Pons (tissue), 1 donor: ENCODE measurements around the gene STK39.
"Not testable (repeated sequence)": the region's sequence is repeated elsewhere in the genome, so short reads cannot be mapped to it uniquely, and the experiment has no call there.

Experiments used
- DNase-seq: peaks from one replicate; pipeline ENCODE4 v3.0.0-alpha.2; 2016; ENCODE audit warnings: low spot score

Gene STK39

DNA sequence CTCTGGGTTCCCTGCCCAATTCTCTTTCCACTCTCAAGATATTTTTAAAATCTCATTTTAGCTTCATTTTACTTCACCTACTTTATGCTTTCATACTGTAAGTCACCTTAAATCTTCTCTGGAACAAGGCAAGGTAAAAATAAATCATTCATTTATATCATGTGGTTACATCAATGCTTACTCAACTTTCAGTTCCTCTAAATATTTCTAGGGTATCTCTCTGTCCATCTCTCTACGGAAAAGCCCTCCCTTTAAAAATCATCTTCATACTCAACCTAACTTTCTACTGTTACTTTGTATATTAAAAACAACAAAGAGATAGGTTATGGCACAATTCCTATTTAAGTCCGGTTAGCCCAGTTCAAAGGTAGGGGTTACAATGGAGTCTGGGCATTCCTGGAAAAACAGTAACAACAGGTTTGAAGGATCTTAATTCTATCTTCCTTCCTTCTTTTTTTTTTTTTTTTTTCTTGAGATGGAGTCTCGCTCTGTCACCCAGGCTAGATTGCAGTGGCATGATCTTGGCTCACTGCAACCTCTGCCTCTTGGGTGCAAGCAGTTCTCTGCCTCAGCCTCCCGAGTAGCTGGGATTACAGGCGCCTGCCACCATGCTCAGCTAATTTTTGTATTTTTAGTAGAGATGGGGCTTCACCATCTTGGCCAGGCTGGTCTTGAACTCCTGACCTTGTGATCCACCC, 205.1 kb downstream of the STK39 start:
- DNase-seq, result not testable (repeated sequence)

DNA sequence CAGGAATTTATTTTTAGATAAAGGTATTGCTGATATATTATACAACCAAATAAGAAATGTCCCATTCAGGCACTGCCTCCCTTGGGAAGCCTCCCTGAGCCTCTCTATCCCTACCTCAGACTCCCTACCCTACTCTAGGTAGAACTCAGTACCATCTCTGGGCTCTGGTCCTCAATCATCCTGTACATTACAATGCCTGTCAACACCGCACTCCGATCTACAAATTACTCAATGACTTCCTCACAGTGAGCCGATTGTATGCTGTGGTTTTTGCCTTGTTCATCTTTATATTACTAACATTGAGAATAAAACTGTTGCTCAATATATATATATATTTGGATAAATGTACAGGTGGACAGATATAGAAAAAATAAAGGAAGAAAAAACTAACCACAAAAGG, 207.5 kb downstream of the STK39 start:
- DNase-seq, result no peak

DNA sequence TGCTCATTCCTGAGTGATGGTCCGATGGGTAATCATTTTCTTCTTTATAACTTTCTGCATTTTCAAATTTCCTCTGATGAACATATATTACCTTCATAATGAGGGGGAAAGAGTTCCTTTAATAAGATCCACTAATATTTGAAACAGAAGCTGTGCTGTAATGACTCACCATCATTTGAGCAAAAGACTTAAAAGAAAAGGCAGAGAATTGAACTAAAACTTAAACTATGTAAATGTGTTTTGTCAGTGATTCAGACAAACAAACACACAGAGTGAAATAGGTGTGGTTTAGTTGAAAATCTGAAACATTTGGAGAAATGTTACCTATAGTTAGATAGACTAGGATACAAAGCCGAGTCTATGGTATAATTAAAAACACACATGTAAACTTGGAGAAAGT, 209.6 kb downstream of the STK39 start:
- no peak for DNase-seq

DNA sequence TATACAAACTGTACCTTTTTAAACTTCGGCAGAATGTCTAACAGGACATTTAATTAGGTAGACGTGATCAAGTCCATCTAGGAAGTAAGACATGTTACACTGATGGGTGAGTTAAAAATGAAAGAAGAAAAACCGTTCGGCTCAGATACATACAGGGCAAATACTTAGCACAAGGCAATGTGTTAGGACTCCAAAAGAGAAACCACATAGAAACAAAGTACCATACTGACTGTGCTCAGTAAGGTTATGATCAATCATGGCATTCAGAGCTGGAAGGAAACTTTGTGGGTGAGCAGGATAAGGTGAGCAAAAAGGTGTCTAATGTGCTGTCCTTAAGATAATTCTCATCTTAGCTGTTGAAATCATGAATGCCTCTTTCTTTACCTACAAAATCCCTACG, 211.9 kb downstream of the STK39 start:
- DNase-seq, result no peak

DNA sequence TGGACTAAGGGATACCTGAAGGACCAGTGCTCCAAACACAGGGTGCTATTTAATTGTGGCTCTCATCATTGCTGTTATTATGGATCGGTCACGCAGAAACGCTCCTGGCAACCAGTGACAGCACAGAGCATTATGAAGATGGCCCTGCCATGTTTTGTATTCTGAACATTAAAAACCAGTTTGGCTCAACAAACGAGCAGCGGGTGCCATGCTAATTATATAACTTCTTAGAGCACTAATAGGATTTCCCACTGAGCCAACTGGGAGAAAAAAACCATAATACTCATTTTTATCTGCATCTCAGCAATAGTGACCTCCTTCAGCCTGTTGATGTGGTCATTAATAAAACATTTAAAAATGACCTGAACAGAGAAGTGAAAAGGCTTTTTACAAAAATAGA, 212.8 kb downstream of the STK39 start:
- no peak for DNase-seq

DNA sequence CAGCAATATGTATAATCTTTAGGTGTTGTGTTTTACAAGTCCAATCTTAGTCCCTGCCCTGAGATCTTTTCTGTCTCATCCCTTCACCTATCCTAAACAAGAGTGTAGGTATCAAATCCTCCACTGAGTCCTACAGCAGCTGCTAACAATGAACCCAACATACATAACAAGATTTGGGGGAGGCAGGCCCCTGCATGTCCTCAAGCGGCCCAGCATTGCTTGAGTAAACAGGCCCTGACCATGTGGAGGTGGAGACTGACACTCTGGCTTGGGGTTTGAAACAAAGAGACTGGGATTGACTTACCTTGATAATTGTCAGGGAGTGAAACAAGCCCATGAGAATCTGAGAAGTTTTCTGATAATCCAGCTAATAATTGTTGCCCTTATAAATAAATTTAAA, 213.4 kb downstream of the STK39 start:
- DNase-seq, result no peak

DNA sequence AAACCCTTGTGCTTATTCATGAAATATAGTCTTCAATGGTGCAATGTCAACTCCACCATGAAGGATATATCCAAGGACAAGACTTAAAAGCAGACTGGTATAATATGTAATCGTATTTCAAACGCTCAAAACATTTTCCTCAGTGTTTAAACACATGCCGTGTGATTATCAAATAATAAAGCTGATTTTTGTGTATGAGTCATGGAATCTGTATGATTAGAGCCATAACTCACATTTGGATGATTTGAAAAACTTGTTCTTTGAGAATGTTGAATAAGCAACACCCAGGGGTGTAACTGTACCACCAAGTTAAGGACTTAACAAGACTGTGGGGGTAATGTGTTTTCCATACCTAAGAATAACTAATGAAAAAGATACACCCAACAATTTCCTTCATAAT, 215.3 kb downstream of the STK39 start:
- DNase-seq, result no peak

DNA sequence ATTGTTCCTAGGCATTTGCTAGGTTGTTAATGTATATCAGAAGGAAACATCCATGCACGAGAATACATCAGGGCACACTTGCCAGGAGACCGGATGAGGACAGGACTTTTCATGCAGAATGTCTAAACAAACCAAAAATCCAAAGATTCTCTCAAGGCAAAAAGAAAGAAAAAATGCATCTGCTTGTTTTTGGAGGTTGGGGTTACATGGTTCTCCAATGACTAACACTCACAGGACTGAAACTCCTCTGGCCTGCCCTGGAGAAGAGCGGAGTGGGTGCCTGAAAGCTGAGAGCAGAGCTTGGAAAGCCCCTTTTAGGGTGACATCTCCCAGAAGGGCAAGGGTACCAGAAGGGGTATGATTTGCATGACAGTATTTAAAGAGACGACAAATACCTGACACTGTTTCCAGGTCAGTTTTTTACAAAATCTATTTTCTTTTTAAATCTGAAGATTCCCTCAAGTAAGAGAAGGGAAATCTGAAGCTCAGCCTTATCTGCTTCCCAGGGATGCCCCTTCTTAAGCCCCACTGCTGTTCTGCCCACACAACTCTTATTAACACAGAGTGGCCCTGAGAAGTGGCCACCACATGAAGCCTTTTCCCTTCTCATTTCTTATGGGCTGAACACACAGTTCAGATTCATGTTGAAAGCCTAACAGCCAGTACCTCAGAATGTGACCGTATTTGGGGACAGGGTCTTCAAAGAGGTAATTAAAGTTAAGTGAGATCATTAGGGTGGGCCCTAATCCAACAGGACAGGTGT, 216.4 kb downstream of the STK39 start:
- DNase-seq, result no peak

DNA sequence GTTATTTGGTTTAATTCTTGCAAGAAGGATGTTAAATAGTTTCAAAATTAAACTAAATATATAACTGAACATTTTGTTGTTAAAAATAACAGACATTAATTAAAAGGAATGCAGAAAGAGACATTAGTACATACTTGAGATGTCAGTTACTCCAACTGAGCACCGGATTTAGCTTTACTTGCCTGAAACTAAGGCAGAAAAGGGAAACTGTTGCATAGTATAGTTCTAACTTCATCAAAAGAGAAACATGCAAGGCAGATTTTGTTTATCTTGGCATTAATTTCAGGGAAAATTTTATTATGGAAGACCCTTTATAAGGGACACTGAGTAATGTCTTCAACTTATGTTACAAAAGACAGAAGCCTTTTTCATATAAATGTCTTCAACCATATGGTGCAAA, 218.3 kb downstream of the STK39 start:
- no peak for DNase-seq

DNA sequence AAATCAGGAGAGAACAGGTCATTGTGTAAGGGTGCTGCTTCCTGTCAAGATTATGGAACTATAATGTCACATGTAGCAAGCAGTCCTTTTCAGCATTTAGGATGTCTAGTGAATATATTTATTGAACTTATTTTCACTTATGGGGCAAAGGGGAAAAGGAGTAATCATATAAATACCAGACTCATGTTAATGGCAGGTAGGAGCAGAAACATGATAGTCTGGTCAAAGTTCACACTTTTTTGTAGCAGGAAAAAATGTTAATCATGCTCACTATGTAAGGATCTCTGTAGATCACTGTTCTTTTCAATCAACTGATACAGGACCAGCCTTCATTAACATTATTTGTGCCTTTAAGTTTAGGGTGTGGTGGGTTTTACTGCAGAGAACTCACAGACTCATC, 219.0 kb downstream of the STK39 start:
- DNase-seq, result no peak

DNA sequence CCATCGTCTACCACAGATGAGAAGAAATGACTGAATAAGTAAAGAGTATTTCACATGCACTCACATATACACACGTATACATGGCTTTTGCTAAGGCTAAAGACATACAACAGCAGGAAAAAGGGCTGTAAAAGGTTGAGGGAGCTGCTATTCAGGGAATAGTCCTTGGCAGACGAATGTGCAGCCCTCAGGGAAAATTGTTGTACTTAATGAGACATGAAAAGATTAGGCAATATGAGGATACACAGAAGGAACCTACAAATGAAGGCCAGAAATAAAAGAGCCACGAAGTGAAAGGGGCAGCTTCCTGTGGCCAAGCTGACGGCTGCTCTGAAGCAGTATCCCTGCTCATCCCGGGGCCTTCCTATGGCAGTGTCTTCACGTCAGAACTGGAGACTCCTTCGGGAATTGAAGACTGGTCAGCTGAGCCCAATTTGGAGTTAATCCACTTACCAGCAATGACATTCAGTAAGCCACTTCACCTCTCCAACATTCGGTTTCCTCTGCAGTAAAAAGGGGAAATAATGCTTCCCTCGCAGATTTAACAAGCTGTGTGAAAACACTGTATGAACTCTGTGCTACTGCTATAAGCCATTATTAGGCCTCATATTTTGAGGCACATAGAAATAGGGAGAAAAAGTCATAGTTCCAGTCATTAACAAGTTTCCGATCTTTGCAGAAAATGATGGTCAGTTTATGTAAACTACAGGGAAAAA, 221.8 kb downstream of the STK39 start:
- no peak for DNase-seq

DNA sequence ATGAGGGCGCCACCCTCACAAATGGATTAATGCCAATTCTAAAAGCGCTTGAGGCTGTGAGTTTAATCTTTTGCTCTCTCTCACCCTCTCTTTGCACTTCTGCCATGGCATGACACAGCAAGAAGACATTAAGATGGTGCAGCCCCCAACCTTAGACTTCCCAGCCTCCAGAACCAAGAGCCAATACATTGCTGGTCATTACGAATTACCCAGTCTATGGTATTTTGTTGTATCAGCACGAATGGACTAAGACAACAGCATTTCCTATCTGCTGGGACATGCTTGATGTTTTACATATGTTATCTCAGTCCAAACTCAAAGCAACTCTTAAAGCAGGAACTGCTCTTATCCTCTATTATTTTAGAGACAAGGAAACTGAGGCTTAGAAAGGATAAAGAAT, 222.9 kb downstream of the STK39 start:
- DNase-seq, result no peak

DNA sequence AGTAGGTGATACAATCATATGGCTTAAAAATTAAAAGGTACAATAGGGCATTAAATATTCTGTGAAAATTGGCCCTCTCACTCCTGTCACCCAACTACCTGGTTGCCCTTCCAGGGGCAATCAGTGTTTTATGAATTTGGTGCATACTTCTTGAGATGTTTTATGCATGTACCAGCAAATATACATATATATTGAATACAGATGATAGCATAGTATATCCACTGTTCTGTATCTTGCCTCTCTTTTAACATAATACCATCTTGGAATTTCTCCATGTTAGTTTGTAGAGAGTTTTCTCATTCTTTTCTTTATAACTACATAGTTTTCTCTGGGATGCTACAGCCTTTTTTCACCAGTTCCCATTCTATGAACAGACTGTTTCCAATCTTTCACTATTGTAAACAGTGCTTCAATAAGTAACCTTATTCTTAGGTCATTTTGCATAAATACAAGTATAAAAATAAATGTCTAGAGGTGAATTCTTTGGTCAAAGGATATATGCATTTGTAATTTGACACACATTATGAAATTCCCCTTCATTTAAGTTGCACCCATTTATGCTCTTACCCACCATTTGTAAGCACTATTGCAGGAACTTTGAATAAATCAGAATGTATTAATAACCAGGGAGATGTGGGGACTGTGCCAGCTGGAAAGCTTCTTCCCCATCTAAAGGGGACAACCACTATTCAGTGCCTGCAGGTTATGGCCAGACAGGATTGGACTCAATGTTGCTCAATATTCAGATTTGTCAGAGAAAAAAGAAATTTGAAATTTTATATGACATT, 225.4 kb downstream of the STK39 start:
- no peak for DNase-seq

DNA sequence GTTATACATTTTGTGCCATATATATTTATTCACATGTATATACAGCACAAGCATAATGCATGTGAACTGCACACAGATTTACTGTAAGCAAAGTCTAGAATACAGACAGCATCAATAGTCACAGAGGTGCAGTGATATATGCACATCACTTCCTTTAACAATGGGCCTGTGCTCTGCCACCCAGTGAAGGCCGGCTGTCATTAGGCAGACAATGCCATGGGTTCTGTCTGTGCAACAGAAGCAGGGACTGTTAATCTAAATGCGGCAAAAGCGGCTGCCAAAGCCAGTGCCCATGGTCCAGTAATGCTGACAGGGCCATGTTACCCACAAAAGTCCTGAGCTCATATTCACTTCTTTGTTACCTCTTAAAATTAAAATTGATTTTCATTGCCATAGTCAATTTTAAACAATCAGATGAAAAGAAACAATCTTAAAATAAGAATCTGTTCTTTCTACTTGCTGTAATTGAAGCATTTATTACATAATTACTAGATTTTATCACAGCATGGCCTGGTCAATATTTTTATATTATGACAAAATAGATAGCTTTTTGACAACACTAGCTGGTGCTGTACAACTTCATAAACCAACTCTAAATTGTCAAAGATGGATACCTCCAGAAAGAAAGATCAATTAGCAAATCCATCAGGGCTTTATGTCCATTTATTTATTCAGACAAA, 232.0 kb downstream of the STK39 start:
- DNase-seq, result peak; percentile 92

DNA sequence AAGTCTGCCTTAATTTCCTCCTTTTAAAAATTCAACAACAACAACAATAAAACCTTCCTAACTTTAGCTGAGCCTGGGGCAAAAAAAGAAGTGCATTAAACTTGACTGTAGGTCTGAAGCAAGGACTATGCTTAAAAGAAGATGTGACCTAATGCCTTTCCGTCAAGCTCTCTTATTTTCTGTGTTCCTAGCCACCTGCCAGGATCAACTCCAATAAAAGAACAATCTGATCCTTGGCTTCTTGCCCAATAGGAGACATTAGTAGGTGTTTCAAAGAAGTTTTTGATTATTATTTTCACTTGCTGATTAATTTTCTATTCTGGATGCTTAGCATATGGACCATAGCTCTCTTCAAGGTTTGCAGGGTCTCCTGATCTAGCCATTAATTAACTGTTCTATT, 237.5 kb downstream of the STK39 start:
- DNase-seq, result no peak

DNA sequence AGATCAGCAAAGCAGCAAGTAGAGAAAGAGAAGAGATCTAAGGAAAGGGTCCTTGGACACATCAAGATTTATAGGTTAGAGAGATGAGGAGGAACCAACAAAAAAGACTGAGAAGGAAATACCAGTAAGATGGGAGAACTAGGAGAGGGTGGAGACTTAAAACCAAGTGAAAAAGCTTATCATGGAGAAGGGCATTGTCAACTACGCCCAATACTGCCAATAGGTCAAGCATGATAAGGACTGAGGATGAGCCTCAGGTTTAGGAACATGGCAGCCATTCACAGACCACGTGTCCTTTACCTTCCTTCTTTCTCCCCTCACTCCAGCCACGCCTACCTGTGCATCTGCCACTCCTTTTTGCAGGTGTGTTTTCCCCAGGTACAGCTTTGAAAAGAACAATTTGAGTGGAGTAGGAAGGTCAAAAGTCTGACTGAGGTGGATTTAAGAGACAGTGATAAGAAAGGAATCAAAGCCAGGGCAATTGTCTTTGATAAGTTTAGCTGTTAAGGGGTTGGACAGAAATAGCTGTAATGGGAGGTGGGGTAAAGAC, 238.7 kb downstream of the STK39 start:
- DNase-seq, result no peak

DNA sequence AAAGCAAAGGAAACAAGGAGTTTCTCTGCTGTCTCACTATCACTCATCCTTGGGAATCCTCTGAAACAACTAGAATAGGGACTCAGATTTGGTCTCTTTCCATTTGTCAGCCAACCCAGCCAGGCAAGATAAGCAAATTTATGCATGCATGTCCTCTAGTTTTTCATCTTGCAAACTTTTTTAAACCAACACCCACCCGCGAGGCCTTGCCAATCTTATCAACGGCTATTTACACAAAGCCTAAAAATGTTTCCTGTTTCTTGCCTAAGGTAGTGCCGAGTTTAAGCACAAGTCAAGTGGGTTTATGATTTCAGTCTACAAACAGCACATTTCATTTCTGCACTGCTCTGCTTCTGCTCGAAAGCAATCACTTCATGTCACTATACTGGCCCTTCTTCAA, 240.9 kb downstream of the STK39 start:
- DNase-seq, result no peak

DNA sequence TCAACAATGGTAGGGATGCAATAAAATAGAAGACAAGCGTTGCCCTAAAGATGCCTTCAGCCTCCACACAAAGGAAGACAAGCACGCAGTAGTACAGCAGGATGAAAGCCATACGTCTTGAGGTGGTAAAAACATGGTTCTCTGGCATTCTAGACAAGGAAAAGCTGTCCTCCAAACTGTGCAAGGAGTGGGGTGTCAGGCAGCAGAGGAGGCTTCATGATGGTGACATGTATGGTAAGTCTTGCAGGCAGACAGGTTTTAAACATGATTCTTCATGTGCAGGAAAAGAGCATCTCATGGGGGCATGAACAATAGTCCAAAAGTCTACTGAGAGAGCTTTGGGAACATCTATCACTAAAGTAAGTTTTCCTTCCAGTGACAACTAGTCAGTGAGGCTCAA, 241.8 kb downstream of the STK39 start:
- no peak for DNase-seq

DNA sequence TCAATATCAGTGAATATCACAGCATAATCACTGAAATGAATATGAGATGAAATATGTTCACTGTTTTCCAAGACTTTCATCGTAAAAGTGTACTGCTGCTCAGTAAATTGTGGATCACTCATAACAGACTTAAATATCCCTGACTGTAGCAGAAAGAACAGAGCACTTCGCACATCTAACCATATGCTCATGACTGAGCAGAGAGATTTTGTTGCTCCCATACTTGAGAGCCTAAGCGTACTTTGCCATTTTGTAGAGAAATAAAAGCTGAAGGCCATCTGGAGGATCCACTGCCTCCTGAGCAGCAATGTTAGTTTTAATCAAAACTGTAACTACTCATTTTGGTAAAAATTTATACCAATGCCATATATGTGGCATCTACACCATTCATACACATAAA, 243.5 kb downstream of the STK39 start:
- no peak for DNase-seq

DNA sequence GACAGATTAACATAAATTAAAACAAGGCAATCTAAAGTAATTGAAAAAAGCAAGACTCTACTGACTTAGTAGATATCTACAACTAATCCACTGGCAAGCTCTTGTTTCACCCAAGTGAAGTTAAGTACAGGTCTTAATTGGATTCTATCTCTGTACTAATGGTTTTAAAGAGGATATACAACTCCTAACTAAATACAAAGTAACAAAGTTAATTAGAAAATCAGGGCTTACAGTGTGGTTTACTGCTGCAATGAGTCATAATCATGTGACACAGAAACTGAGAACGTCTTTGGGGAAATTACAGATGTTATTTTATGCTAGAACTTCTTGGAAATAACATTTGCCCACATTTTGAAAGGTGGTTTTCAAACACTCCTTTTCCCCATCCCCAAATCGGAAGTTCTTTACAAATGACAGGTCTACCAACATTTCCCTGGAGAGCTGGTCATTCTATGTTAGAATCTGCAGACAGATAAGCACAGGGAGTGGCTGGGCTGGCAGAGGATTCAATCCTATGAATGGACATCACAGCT, 245.3 kb downstream of the STK39 start:
- DNase-seq, result peak; percentile 36

DNA sequence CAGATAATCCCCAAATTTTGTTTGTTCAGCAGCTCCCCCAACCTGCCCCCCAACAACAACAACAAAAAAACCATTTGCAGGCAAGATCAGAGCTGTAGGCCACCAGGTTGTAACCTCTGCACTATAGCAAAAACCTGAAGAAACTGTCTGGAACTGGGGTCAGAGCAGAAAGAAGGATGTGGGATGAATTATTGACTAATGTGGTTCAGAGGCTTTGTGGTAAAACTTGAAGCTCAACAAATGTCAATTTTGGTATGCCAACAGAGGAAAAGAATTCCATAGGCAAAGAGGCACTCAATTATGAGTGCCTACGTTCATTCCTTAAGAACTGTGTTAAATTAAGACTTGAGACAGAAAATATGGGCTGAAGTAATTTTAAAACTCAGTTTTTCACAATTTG, 255.1 kb downstream of the STK39 start:
- no peak for DNase-seq
